Small intestine (tissue), 7 donors: ENCODE data around the gene SORL1-AS1.
A peak's percentile ranks its signal among the peaks of the same experiment; 100 is the strongest.
"Not testable (repeated sequence)": the region's sequence is repeated elsewhere in the genome, so short reads cannot be mapped to it uniquely, and the experiment has no call there.

ENCODE experiments used
- DNase-seq, 2 donors: peaks; one replicate each; pipeline versions ENCODE4 v3.0.0 to v3.0.0-alpha.2; 2013
- FAIRE-seq: peaks from 2 replicates; lab custom pipeline; 2012; peaks lifted over from hg19 to GRCh38; lab: Jason Lieb, UNC
- H3K27ac ChIP-seq, 3 donors: one replicate each; pipeline ENCODE4 v1.5.1; 2013; ENCODE audit warnings: low read length in 2 of 3, mild to moderate bottlenecking in 2 of 3, control low read depth in 1 of 3, inconsistent platforms in 1 of 3, low read depth in 1 of 3, moderate library complexity in 1 of 3
- H3K27me3 ChIP-seq, 3 donors: one replicate each; pipeline ENCODE4 v1.6.1; 2013; ENCODE audit warnings: low read length in 3 of 3, inconsistent platforms in 1 of 3; ENCODE audit not compliant: control insufficient read depth in 3 of 3, insufficient read depth in 3 of 3
- H3K36me3 ChIP-seq, 3 donors: one replicate each; pipeline ENCODE4 v1.6.1; 2013; ENCODE audit warnings: low read length in 3 of 3, inconsistent platforms in 1 of 3, low read depth in 1 of 3, mild to moderate bottlenecking in 1 of 3, moderate library complexity in 1 of 3; ENCODE audit not compliant: control insufficient read depth in 3 of 3, insufficient read depth in 2 of 3
- H3K4me1 ChIP-seq, 3 donors: one replicate each; pipeline ENCODE4 v1.6.1; 2013; ENCODE audit warnings: low read length in 2 of 3, inconsistent platforms in 1 of 3, low read depth in 1 of 3, mild to moderate bottlenecking in 1 of 3, moderate library complexity in 1 of 3; ENCODE audit not compliant: control insufficient read depth in 3 of 3, insufficient read depth in 2 of 3
- H3K4me3 ChIP-seq, 3 donors: one replicate each; pipeline ENCODE4 v1.5.1; 2013; ENCODE audit warnings: low read length in 3 of 3, control low read depth in 1 of 3, inconsistent platforms in 1 of 3, low read depth in 1 of 3, mild to moderate bottlenecking in 1 of 3, moderate library complexity in 1 of 3
- H3K9me3 ChIP-seq, 2 donors: one replicate each; pipeline ENCODE4 v1.6.1; 2013; ENCODE audit warnings: low read depth in 1 of 2, low read length in 1 of 2; ENCODE audit not compliant: control insufficient read depth in 2 of 2, insufficient read depth in 1 of 2
- WGBS, 3 donors: extraction: QIAGEN DNeasy Blood & Tissue Kit; methylation state at CpG; one replicate each; pipeline ENCODE4 v1.1.7; 2013; 5-methylcytosine and 5-hydroxymethylcytosine counted together
- donor health status: healthy with polysubstance abuse.
- donor health status: control.
- donor health status: control.
- donor health status: Bipolar disorder and iron deficiency.
- donor health status: healthy.

Gene SORL1-AS1

DNA sequence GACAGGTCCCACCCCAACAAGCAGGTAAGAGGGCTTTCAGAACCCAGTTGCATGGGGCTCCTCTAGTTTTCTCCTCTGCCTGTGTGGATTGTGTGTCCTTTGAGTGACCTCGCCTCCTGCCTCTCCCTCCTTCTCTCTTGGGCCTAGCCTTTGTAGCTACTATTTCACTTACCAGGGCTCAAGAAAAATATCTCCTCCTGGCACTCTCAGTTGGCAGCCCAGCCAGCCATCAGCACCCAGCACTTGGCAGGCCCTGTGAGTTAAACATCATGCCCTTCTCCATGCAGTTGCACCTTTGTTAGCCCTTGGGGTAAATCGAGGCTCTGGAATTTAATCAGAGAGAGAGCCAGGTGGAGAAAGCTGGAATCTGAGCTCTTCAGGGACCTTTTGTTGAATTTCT, 35.4 kb upstream of the SORL1-AS1 start:
- no peaks in the 10 kb centered on the region for H3K27me3 ChIP-seq
- peaks cover 0 to 28% (median 2%) of the 10 kb centered on the region in 3 donors for H3K36me3 ChIP-seq
- 86 to 91% (median 87%) methylated on average over 2 of the region's 2 CpGs for WGBS, 3 donors
- DNase-seq (no peak), FAIRE-seq (no peak)
- no peak overlapping the region for H3K27ac ChIP-seq
- H3K4me1 ChIP-seq: no peaks in the 10 kb centered on the region
- H3K4me3 ChIP-seq: no peak overlapping the region
- H3K9me3 ChIP-seq: no peaks in the 10 kb centered on the region

DNA sequence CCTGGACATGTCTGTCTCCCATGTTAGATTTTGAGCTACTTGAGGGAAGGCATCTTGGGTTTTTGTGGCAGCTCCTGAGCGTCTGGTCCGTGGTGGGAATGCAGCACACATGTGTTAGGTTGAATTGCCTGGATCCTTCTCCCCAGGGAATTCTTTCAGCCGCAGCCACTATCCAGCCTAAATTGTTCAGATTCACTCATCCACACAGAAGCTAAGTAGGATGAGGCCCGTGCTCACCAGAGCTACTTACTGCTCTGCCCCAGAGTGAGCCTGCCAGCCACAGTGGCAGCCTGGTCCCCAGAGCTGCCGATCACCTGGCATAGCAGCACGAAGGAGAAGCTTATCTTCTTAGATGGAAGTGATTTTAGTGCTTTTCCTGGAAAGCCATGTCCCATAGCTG, 34.4 kb upstream of the SORL1-AS1 start:
- H3K4me3 ChIP-seq: no peak overlapping the region
- peaks cover 0 to 32% (median 2%) of the 10 kb centered on the region in 3 donors for H3K36me3 ChIP-seq
- WGBS, 3 donors: 75 to 95% (median 77%) methylated on average over 5 to 6 of the region's 6 CpGs
- DNase-seq (no peak), FAIRE-seq (no peak)
- H3K27ac ChIP-seq: no peak overlapping the region
- no peaks in the 10 kb centered on the region for H3K4me1 ChIP-seq
- no peaks in the 10 kb centered on the region for H3K27me3 ChIP-seq
- no peaks in the 10 kb centered on the region for H3K9me3 ChIP-seq

DNA sequence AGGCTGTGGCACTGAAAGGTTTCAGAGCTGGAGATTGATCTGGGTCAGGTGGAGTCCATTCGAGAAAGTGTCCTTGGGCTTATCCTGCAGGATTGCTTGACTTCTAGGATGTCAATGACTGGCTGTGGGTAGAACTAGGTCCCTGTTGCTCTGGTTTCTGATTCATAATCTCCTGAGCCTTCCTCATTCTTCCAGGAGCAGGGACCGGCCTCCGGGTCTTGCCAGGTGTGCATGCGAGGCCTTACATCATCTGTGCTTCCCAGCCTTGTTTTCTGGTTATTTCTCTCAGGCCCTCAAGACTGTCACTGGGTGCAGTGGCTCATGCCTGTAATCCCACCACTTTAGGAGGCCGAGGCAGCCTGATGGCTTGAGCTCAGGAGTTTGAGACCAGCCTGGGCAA, 33.3 kb upstream of the SORL1-AS1 start:
- no peaks in the 10 kb centered on the region for H3K9me3 ChIP-seq
- H3K4me3 ChIP-seq: no peak overlapping the region
- H3K4me1 ChIP-seq: no peaks in the 10 kb centered on the region
- FAIRE-seq (no peak), DNase-seq (no peak)
- H3K27me3 ChIP-seq: no peaks in the 10 kb centered on the region
- no peak overlapping the region for H3K27ac ChIP-seq
- peaks cover 0 to 35% (median 2%) of the 10 kb centered on the region in 3 donors for H3K36me3 ChIP-seq
- WGBS, 3 donors: 87 to 96% (median 95%) methylated on average over 5 of the region's 5 CpGs

DNA sequence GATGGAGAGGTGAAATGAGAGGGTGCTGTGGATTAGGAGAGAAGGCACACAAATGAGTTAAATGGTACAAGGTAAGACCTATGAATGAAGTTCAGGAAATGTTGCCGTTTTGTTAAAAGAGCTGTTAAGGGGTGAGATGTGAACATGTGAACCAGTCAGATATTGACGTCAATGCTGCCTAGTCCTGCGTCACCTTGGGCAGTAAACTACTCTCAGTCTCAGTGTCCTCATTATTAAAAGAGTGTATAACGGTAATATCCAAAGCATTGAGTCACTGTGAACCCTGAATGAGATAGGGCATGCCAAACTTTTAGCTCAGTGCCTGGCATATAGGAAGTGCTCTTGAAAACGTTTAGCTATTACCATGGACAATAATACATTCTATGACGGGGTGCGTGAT, 32.4 kb upstream of the SORL1-AS1 start:
- no peak for DNase-seq
- no peak for FAIRE-seq
- Histone ChIP-seq H3K4me1 (no peaks in the 10 kb centered on the region), H3K4me3 (no peak overlapping the region), H3K36me3 (peaks cover 0 to 33% (median 2%) of the 10 kb centered on the region in 3 donors), H3K9me3 (no peaks in the 10 kb centered on the region), H3K27ac (no peak overlapping the region), H3K27me3 (no peaks in the 10 kb centered on the region)
- WGBS, 3 donors: 87 to 90% (median 90%) methylated on average over 7 of the region's 7 CpGs

DNA sequence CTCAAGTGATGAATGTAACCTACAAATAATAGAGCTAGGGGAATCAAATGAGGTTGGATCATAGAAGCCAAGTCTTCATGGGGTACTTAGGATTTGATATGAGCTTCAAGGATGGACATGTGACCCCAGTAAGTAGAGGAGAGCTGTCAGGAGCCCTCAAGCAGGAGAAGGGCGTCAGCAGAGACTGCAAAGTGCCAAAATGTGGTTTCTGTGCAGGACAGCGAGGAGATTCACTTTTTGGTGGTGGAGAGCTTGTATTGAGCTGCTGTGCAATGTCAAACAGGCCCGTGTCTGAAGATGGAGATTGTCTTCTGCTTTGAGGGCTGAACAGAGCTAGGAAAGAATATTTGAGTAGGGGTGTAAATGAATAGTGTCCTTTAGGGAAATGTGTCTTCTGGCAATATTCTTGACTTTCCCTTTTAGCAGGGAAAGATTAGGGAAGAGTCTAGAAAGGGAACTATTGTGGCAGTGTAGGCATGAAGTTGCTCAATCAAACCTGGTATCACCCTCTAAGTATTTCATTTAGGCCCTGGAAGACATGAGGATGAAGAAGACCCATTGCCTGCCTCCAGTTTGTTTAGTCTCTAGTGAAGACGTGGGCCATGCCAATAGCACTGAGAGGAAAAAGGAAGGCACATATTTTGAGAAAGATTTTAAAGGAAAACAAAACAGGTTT, 31.2 kb upstream of the SORL1-AS1 start:
- Histone ChIP-seq H3K27ac (no peak overlapping the region), H3K27me3 (no peaks in the 10 kb centered on the region), H3K4me3 (no peak overlapping the region), H3K4me1 (no peaks in the 10 kb centered on the region), H3K36me3 (peaks cover 0 to 39% (median 2%) of the 10 kb centered on the region in 3 donors), H3K9me3 (no peaks in the 10 kb centered on the region)
- DNase-seq: no peak
- no peak for FAIRE-seq
- WGBS, 3 donors: 80 to 90% (median 85%) methylated on average over 4 of the region's 4 CpGs

DNA sequence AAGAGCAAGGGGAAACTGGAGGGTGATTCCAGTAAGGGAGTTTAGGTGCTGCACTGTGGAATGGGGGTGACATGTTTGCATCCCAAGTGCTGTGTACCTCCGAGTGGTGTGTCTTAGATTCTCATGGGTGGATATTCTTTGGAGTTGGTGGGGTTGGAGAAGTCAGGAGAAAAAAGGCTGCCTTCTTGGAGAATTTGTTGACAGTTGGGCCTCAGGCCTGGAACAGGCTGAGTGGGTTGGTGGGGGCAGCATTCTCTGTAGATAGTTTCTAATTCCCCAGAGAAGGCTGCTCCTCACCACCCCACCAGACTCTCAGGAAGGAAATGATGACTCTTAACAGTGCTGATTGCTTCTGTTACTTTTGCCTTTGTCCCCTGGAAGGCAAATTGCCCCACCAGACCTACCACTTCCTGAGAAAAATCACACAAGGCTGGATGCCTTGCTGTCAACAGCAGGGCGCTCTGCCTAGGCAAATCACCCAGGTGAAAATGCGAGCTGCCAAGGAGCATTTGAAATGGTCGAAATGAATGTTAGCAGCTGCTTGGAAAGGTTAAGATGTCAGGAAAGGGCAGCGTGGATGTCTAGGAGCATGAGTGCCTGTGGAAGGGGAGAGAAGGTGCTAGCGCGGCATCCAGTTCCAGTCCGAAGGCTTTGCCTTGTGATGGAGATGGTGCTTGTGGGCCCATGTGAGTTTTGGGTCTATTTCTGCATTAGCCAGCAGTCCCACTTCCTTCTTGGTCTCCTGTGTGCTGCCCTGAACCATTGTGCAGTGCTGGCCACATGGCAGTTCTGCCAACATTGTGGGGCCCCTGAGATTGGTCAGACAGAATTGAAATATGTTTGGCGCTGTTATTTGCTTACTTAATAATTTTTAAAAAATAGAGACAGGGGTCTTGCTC, 29.7 kb upstream of the SORL1-AS1 start:
- Histone ChIP-seq H3K9me3 (no peaks in the 10 kb centered on the region), H3K36me3 (peaks cover 0 to 41% (median 0%) of the 10 kb centered on the region in 3 donors), H3K4me1 (no peaks in the 10 kb centered on the region), H3K4me3 (no peak overlapping the region), H3K27ac (peak overlapping the region in 1 of 3 donors; percentile 51), H3K27me3 (no peaks in the 10 kb centered on the region)
- DNase-seq (peak in 1 of 2 donors; percentile 26), FAIRE-seq (no peak)
- WGBS, 3 donors: 73 to 89% (median 83%) methylated on average over 9 of the region's 9 CpGs

DNA sequence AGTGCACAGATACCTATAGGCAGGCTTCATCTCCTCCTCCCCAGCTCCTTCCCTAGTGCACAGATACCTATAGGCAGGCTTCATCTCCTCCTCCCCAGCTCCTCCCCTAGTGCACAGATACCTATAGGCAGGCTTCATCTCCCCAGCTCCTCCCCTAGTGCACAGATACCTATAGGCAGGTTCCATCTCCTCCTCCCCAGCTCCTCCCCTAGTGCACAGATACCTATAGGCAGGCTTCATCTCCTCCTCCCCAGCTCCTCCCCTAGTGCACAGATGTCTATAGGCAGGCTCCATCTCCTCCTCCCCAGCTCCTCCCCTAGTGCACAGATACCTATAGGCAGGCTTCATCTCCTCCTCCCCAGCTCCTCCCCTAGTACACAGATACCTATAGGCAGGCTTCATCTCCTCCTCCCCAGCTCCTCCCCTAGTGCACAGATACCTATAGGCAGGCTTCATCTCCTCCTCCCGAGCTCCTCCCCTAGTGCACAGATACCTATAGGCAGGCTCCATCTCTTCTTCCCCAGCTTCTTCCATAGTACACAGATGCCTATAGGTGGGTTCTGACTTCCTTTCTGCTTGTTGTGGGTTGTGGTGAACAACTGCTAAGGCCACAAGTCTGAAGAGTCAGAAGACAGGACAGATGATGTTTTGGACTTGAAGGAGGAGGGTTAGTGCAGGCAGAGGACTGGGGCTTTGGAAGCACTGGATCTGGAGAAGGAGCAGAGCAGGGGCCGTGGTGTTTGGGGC, 28.9 kb upstream of the SORL1-AS1 start:
- H3K27me3 ChIP-seq, FAIRE-seq, H3K9me3 ChIP-seq, H3K4me1 ChIP-seq, H3K4me3 ChIP-seq: not testable (repeated sequence)
- Histone ChIP-seq H3K27ac (peak overlapping the region in 1 of 3 donors; percentile 51), H3K36me3 (peaks cover 0 to 35% (median 0%) of the 10 kb centered on the region in 3 donors)
- DNase-seq: peak in 1 of 2 donors; percentile 26
- 74 to 81% (median 74%) methylated on average over 2 of the region's 2 CpGs for WGBS, 3 donors

DNA sequence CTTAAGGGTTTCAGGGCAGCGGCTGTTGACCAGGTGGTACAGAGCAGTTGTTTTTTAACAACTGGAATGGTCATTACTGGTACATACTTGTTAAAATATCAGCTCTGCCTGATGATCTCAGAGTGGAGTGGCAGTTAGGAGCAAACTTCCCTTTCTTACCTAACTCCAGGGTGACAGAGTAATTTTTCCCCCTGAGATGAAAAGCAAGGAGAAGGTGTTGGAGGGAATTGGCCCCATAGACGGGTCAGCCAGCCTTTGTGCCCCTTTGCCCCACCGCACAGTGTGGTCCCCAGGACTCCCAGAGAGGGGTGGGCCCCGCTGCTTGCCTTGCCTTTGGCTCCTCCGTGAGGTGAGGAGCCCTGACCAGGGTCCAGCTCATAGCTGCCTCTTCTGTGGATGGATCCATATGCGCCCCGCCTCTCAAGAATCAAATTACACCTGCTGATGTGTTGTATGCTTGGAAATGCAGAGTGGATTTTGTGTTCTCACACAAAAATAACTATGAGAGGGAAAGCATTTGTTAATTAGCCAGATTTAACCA, 27.0 kb upstream of the SORL1-AS1 start:
- no peak for DNase-seq
- Histone ChIP-seq H3K9me3 (no peaks in the 10 kb centered on the region), H3K36me3 (peaks cover 0 to 33% (median 0%) of the 10 kb centered on the region in 3 donors), H3K27me3 (no peaks in the 10 kb centered on the region), H3K4me1 (no peaks in the 10 kb centered on the region), H3K4me3 (no peak overlapping the region), H3K27ac (no peak overlapping the region)
- no peak for FAIRE-seq
- 90 to 96% (median 90%) methylated on average over 7 of the region's 7 CpGs for WGBS, 3 donors
